Esophagus mucosa (tissue), 1 donor: ENCODE results near the gene MBOAT7. TPM values are rescaled to one million over a fixed set of nuclear protein-coding genes. Genes with fewer than 3 reads are reported as not detected.
"Not testable (repeated sequence)": the region's sequence is repeated elsewhere in the genome, so short reads cannot be mapped to it uniquely, and the experiment has no call there.

ENCODE experiments used
- ATAC-seq: fragments of 200-7000 bp; cut with Tn5 transposase; one replicate; pipeline ENCODE4 v1.9.1; 2020
- total RNA-seq: library from RNA; stranded (reverse); gene quantifications from one replicate; pipeline ENCODE4 v1.2.4, GENCODE V29; 2023
- donor health status: DM: yes; HTN: yes; CAD: no.

Gene MBOAT7
- total RNA-seq, 1 donor from 2014 or later: 36.7 TPM

- ATAC-seq: no peak
These were observed 2.4 kb downstream of the MBOAT7 start for GRCh38 chr19:54186934-54187381.

DNA sequence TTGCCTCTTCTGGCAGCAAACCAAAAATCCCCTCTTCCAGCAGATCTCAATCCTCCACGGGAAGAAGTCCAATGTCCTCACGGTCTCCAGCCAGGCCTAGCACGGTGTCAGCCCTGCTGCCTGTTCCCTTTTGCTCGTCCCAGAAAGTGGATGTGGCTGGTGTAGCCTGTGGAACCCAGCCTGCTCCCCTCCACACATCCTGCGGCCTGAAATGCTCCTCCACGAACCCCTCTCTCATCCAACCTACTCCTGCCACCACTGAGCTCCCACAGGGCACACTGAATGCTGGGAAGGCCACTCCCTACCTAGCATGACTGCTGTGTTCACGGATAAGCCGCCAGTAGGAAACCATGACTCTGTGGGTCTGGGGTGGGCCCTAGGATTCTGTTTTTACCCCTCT lies 3.0 kb downstream of the MBOAT7 start:
- ATAC-seq: no peak

GRCh38 chr19:54183431-54183830 lies 5.9 kb downstream of the MBOAT7 start:
- no peak for ATAC-seq

GRCh38 chr19:54181894-54182293 lies 7.5 kb downstream of the MBOAT7 start:
- not testable (repeated sequence) for ATAC-seq

DNA sequence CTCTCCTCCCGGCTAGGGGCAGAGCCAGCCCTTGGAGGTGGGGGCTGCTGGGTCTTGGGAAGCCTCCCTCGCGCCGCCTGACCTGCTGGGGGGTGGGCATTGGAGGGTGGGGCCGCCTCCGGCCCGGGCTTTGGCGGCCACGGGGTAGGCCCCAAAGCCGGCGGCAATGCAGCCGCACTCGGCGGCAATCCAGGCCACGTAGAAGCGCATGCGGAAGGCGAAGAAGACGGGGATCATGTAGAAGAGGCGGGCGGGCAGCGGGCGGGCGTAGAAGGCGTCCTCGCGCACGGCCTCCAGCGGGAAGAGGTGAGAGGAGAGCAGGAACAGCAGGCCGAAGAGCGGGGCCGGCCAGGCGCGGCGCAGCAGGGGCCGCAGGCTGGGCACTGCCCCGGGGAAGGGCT lies 8.7 kb downstream of the MBOAT7 start:
- peak; percentile 8 for ATAC-seq

DNA sequence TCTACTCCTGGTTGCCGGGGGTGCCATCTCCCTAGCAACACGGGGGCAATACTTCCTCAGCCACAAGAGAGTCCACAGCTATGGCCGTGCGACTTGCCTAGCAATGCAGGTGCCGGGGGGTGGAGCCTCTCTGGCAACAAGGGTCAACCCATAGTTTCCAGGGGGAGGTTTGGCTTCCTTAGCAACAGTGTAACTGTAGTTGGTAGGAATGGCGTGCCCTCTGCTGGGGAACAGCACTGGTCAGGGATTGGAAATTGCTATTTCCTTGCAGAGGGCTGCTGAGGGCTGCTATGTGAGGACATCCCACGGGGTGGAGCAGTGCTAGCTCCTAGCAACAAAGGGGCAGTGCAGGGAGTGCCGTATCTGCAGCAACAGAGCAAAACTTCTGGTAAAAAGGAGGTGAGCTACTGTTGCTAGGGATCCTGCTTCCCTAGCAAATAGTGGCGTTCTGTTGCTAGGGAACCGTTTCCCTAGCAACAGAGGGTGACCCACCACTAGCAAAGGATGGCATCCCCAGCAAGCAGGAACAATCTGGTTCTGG lies 9.4 kb downstream of the MBOAT7 start:
- ATAC-seq: peak; percentile 48

GRCh38 chr19:54179262-54179852 lies 10.0 kb downstream of the MBOAT7 start:
- ATAC-seq: no peak

- ATAC-seq: peak; percentile 65
These were observed 10.7 kb downstream of the MBOAT7 start for GRCh38 chr19:54178581-54179261.

DNA sequence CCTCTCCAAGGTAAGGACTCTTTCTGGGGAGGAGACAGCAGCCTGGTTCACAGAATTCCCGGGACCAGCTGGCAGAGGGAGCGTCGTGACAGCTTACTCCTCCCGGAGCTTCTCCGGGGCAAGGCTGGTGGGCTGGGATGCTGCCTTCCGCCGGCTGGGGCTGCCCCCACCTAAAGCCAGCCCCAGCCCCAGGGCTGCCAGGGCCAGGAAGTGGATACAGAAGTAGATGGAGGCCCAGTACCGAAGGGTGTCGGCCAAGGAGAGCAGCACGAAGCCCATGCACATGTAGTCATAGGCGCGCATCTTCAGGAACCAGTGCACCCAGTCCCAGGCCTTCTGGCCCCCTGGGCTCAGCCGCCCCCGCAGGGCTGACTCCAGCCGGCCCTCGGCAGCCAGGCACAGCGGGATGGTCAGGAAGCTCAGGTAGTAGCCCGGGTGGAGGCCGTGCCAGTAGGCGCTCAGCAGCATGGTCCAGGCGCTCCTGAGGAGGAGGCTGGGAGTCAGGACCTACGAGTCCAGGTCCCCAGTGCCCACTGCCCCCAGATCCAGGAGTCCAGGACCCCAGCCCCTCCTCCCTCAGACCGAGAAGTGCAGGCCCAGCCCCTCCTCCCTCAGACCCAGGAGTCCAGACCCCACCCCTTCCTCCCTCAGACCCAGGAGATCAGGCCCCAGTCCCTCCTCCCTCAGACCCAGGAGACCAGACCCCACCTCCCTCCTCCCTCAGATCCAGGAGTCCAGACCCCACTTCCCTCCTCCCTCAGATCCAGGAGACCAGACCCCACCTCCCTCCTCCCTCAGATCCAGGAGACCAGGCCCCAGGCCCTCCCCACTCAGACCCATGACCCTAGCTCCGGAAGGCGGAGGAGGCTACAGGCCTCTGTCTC lies 15.2 kb downstream of the MBOAT7 start:
- ATAC-seq: peak; percentile 5

GRCh38 chr19:54173359-54173699 lies 16.1 kb downstream of the MBOAT7 start:
- no peak for ATAC-seq

- ATAC-seq: peak; percentile 91
These were observed 16.7 kb downstream of the MBOAT7 start, which contains the start of gene TMC4 for GRCh38 chr19:54172471-54173358. TMC4 (minus strand) TSS chr19:54173160; CDS start chr19:54173117, 43 bp downstream.

GRCh38 chr19:54171736-54172431 lies 17.5 kb downstream of the MBOAT7 start:
- not testable (repeated sequence) for ATAC-seq

DNA sequence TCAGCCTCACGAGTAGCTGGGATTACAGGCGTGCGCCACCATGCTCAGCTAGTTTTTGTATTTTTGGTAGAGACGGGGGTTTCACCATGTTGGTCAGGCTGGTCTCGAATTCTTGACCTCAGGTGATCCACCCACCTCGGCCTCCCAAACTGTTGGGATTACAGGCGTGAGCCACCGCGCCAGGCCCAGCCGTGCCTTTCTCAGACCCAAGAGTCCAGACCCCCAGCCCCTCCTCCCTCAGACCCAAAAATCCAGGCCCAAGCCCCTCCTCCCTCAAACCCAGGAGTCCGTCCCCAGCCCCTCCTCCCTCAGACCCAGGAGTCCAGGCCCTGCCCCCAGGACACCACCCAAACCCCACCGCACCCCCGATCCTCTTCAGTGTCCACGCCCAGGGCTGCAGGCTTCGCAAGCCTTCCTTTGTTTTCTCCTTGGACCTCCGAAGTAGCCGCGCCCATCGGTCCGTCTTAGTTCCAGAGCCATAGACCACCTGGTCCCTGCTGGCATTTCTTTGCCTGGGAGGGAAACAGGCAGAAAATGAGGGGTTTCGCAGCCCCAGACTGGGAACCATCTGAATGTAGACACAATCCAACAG lies 20.1 kb downstream of the MBOAT7 start:
- no peak for ATAC-seq

DNA sequence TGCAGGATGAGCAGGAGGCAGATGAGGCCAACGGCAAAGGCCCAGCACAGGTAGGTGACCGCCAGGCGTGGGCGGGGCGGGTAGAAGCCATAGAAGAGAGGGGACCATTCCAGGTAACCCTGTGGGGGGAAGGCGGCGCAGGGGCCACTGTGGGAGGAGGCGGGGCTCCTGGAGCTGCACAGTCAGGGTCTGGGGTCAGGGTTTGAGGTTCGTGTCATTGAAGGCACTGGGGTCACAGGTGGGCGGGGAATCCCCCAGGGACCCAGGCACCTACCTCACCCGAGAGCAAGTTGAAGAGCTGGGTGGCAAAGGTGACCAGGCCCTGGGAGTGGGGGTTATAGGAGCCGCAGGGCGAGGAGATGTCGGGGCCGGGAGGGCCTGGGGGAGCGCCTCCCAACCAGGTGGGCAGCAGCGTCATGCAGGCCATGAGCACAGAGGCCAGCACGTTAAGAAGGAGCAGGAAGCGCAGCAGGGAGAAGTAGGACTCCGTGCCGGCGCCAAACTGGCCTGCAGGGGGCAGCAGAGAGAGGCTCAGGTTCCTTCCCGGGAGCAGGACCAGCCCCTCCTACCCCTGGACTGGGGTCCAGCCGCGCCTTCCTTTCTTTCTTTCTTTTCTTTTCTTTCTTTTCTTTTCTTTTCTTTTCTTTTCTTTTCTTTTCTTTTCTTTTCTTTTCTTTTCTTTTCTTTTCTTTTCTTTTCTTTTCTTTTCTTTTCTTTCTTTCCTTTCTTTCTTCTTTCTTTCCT lies 21.0 kb downstream of the MBOAT7 start:
- peak; percentile 66 for ATAC-seq

- ATAC-seq: no peak
These were observed 24.2 kb downstream of the MBOAT7 start for GRCh38 chr19:54165222-54165621.

- ATAC-seq: peak; percentile 46
These were observed 24.9 kb downstream of the MBOAT7 start for GRCh38 chr19:54164369-54165068.

GRCh38 chr19:54162884-54163283 lies 26.5 kb downstream of the MBOAT7 start:
- ATAC-seq: no peak

GRCh38 chr19:54162241-54162805 lies 27.1 kb downstream of the MBOAT7 start:
- peak; percentile 44 for ATAC-seq

DNA sequence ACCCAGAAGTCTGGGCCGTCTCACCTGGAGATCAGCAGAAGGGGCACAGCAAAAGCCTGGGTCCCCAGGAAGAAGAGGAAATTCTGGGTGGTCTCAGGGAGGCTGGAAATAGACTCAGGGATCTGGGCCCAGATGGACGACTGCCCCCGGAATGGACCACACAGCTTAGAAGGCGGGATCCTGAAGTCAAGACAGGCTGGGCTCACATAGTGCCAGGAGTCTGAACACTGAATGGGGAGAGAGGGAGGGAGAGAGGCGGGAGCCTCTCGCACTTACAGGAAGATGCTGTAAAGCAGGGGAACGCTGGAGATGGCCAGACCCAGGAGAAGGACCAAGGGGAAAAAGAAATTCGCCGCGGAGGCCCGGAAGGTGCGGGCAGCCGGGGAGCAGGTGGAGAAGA lies 28.5 kb downstream of the MBOAT7 start:
- no peak for ATAC-seq
